GM21529 (cell line): ENCODE results near the gene AK2.
"Not testable (repeated sequence)": the region's sequence is repeated elsewhere in the genome, so short reads cannot be mapped to it uniquely, and the experiment has no call there.

Source experiments
- ATAC-seq: cut with Tn5 transposase; IDR thresholded peaks from one replicate; pipeline ENCODE4 v1.9.1; 2021; ENCODE audit not compliant: unreplicated experiment

AK2 gene

GRCh38 chr1:33024430-33025179 is 12.1 kb downstream of the AK2 start:
- not testable (repeated sequence) for ATAC-seq

- ATAC-seq: no peak
These were observed 14.0 kb downstream of the AK2 start for GRCh38 chr1:33022650-33023200.

GRCh38 chr1:33021567-33022431 is 14.9 kb downstream of the AK2 start:
- no peak for ATAC-seq

- no peak for ATAC-seq
These were observed 18.6 kb downstream of the AK2 start for GRCh38 chr1:33018112-33018511.

- ATAC-seq: no peak
These were observed 19.5 kb downstream of the AK2 start for GRCh38 chr1:33017175-33017574.

- no peak for ATAC-seq
These were observed 21.5 kb downstream of the AK2 start for GRCh38 chr1:33015216-33015615.

- ATAC-seq: no peak
These were observed 22.1 kb downstream of the AK2 start for GRCh38 chr1:33014464-33015163.

- ATAC-seq: no peak
These were observed 22.9 kb downstream of the AK2 start for GRCh38 chr1:33013791-33014190.

GRCh38 chr1:33012165-33012564 is 24.5 kb downstream of the AK2 start:
- ATAC-seq: no peak

- no peak for ATAC-seq
These were observed 25.6 kb downstream of the AK2 start for GRCh38 chr1:33010932-33011731.

GRCh38 chr1:33009561-33009960 is 27.1 kb downstream of the AK2 start:
- ATAC-seq: no peak

GRCh38 chr1:33008051-33008914 is 28.4 kb downstream of the AK2 start:
- no peak for ATAC-seq

GRCh38 chr1:33007190-33008050 is 29.3 kb downstream of the AK2 start:
- ATAC-seq: no peak

GRCh38 chr1:33005838-33006421 is 30.8 kb downstream of the AK2 start:
- no peak for ATAC-seq

- no peak for ATAC-seq
These were observed 31.4 kb downstream of the AK2 start for GRCh38 chr1:33005117-33005837.

- ATAC-seq: no peak
These were observed 32.1 kb downstream of the AK2 start for GRCh38 chr1:33004613-33005012.

GRCh38 chr1:33003657-33004056 is 33.0 kb downstream of the AK2 start:
- no peak for ATAC-seq

GRCh38 chr1:33002006-33002405 is 34.7 kb downstream of the AK2 start:
- ATAC-seq: no peak
